H7 (cell line): ENCODE data around the gene WWOX. TPM values are rescaled to one million over a fixed set of nuclear protein-coding genes. Genes with fewer than 3 reads are reported as not detected.

Experiments used
- DNase-seq: peaks from one replicate; pipeline ENCODE4 v3.0.0; 2012
- H3K27me3 ChIP-seq: 2 replicates; pipeline ENCODE4 v1.6.0; 2011; ENCODE audit warnings: mild to moderate bottlenecking, low read length; ENCODE audit not compliant: control insufficient read depth, insufficient read depth
- H3K36me3 ChIP-seq: replicated peaks from 2 replicates; pipeline ENCODE4 v1.5.1; 2011; ENCODE audit warnings: low read length; ENCODE audit not compliant: control insufficient read depth, insufficient read depth
- H3K4me3 ChIP-seq: 2 replicates; pipeline ENCODE4 v1.5.1; 2011; ENCODE audit warnings: low read depth, mild to moderate bottlenecking, control low read depth, low read length, moderate library complexity; ENCODE audit not compliant: insufficient read depth
- total RNA-seq: library from RNA; depleted of rRNA; stranded (reverse); fragments of >200 nt; shearing (Covaris generic); gene quantifications from 2 replicates; pipeline ENCODE4 v1.2.3, GENCODE V29; 2014

Gene WWOX
- total RNA-seq, 1 experiment from 2014 or later, result 29.2 TPM

DNA sequence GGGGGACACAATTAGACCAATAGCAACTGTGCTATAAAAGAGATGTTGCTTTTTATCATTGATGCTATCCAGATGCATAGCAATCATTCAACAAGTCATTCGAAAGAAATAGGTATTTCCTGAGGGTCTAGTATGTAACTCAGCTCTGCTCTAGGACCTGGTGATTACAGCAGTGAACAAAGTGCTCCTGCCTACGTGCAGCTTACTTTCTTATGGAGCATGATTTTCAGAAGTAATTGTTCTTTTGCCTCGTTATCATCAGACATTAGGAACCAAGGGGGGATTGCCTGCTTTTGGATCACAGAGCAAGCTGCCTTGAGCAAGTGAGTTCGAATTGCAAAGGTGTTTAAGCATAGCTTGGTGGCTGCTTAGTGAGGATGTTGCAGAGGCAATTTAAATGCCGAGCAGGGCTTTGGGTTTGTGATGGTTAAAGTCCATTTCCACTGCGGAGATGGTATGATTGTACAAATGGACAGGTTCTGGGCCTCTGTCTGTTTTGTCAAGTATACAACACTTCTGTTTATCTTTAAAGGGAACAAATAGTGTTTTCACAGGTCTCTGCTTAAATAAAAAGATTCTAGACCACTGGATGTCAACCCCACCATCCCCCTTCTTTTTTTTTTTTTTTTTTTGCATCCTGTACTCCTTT is 41.5 kb downstream of the WWOX start:
- H3K36me3 ChIP-seq, result no peaks in the 10 kb centered on the region
- no peaks in the 10 kb centered on the region for H3K27me3 ChIP-seq
- DNase-seq, result no peak
- H3K4me3 ChIP-seq, result no peak overlapping the region

DNA sequence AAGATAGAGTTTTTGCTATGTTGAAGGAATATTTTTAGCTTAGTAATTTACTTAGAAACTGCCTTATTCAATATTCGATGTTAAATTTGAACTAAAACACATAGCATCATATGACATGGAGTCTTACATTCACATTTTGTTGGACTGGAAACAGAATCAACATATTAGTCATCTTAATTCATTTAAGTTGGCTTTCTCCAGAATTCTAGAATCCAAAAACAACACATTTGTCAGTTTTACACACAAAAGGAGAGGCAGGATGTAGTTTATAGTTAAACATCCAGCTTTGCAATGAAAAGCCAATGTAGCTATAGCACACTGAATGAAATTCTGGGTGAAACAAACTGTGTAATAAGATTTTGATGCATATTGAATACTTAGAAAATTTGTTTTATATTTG is 43.3 kb downstream of the WWOX start:
- no peaks in the 10 kb centered on the region for H3K36me3 ChIP-seq
- no peak for DNase-seq
- H3K27me3 ChIP-seq, result no peaks in the 10 kb centered on the region
- H3K4me3 ChIP-seq, result no peak overlapping the region

DNA sequence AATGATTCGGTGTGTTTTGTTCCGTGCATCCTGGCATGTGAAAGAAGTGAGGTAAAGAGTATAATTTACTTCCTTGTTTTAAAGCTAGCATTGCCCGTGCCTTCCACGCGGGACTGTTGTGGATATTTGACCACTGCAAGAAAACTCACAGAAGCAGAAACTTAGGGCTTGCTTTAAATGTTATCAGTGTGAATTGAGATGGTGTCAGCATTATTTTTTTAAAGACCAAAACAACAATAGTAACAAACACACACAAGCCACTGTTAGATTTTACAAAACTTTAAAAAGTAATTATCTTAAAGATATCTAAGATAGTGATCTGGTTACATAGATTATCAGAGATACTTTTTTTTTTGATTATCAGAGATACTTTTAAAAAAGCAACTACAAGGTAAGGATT is 47.4 kb downstream of the WWOX start:
- Histone ChIP-seq H3K36me3 (no peaks in the 10 kb centered on the region), H3K4me3 (no peak overlapping the region)
- no peak for DNase-seq

DNA sequence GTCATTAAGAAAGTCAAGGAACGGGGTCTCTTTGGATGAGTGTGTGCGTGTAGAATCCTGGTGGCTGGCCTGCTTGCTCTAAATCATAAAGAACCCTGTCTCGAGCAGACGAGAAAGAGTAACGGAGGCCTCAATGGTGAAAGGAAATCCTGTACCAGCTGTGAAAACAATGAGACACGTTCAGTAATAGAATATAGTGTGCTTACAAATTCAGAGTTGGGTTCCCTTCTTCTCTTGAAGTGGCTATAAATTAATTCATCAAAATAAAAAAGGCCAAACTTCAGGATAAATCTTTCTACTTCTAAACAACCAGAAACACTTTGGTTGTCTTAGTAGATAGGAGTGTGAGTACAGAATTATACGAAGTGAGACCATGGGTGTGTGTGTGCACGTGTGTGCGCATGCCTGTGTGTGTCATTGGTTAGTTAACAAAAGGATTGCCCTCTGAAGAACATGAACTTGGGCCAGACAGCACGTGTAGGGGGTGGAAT is 48.5 kb downstream of the WWOX start:
- H3K27me3 ChIP-seq, result no peaks in the 10 kb centered on the region
- DNase-seq, result no peak
- H3K36me3 ChIP-seq, result no peaks in the 10 kb centered on the region
- no peak overlapping the region for H3K4me3 ChIP-seq

More for the DNA sequence above, 47.4 kb downstream of the WWOX start:
- H3K27me3 ChIP-seq, result no peaks in the 10 kb centered on the region

DNA sequence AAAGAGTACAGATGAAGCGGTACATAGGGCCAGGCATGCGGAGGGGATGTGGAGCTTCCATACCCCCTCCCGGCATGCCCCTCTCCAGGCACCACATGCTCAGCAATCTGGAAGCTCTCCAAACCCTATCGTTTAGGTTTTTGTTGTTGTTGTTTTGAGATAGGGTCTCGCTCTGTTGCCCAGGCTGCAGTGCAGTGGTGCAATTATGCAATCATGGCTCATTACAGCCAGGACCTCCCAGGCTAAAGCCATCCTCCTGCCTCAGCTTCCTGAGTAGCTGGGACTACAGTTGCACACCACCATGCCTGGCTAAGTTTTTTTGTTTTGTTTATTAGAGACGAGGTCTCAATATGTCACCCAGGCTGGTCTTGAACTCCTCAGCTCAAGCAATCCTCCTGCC is 50.8 kb downstream of the WWOX start:
- Histone ChIP-seq H3K27me3 (no peaks in the 10 kb centered on the region), H3K36me3 (no peaks in the 10 kb centered on the region), H3K4me3 (no peak overlapping the region)
- no peak for DNase-seq

DNA sequence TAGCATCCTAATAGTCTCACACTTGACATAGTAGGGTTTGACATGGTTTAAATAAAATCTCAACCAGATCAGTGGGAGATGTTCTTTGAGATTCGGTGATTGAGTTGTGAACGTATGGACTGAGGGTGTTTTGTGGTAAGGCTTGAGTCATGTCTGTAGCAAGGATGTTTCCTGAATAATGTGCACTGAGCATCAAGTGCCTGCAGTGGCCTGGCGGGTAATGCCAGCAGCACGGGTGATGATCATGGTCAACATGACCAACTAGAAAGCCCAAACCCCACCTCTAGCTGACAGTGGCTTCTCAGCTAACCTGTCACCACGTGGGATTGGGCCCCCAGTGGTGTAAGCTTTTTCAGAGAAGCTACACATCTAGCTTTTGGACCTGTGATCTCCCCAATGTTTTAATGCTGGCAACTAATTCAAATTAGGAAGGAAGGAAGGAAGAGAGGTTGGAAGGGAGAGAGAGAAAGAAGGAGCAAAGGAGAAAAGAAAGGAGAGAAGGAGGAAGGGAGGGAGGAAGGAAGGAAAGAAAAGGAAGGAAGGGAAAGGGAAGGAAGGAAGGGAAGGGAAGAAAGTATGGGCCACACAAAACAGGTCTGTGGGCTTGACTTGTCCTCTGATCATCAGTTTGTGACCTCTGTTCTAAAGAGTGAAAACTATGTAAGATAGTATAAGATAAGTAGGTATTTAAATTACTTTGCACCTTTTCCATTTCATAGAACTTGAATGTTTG is 55.4 kb downstream of the WWOX start:
- Histone ChIP-seq H3K27me3 (no peaks in the 10 kb centered on the region), H3K4me3 (no peak overlapping the region), H3K36me3 (no peaks in the 10 kb centered on the region)
- no peak for DNase-seq

DNA sequence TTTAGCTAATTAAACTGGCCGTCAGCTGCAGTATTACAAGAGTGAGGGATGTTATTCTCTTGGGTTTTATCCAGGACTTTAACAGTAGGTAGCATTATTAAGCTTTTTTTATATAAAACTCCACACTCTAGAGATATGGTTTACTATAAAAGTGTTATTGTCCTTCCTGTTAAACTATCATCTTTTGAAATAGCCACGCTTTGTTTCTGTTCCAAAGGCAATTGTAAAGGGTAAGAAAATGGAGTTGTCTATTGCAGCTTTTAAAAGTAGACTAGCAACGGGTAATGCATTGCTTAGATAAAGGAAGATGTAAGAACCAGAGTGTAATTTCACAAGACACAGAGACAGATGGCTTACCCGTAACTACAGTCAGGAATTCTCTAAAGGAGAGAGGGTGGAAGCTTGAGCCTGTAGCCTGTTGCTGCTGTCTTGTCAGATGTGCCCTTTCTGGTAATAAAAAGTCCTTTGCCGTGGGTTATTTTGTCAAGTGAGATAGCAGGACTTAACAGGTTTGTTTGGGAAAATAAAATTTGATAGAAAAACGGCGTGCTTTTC is 56.4 kb downstream of the WWOX start:
- H3K36me3 ChIP-seq, result no peaks in the 10 kb centered on the region
- no peak for DNase-seq
- H3K27me3 ChIP-seq, result no peaks in the 10 kb centered on the region
- H3K4me3 ChIP-seq, result no peak overlapping the region

DNA sequence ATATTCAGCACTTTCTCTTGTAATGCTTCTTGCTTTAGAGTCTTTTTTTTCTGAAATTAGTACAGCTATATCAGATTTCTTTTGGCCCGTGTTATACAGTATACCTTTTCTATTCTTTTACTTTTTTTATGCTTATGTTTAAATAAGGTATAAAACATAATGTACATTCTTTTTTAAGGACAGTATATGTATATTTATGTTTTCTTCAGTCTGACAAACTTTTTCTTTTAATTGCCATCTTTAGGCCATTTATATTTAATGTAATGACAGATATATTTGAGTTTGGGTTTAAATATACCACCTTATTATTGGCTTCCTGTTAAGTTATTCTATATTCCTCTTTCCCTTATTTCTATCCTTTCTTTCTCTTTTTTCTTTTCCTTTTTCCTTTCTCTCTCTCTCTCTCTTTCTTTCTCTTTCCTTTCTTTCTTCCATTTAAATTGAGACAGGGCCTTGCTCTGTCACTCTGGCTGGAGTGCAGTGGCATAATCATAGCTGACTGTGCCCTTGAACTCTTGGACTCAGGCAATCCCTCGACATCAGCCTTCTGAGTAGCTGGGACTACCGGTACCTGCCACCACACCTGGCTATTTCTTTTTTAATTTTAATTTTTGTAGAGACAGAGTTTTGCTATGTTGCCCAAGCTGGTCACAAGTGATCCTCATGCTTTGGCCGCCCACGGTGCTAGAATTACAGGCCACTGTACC is 61.7 kb downstream of the WWOX start:
- no peaks in the 10 kb centered on the region for H3K27me3 ChIP-seq
- no peak overlapping the region for H3K4me3 ChIP-seq
- DNase-seq, result no peak
- no peaks in the 10 kb centered on the region for H3K36me3 ChIP-seq

DNA sequence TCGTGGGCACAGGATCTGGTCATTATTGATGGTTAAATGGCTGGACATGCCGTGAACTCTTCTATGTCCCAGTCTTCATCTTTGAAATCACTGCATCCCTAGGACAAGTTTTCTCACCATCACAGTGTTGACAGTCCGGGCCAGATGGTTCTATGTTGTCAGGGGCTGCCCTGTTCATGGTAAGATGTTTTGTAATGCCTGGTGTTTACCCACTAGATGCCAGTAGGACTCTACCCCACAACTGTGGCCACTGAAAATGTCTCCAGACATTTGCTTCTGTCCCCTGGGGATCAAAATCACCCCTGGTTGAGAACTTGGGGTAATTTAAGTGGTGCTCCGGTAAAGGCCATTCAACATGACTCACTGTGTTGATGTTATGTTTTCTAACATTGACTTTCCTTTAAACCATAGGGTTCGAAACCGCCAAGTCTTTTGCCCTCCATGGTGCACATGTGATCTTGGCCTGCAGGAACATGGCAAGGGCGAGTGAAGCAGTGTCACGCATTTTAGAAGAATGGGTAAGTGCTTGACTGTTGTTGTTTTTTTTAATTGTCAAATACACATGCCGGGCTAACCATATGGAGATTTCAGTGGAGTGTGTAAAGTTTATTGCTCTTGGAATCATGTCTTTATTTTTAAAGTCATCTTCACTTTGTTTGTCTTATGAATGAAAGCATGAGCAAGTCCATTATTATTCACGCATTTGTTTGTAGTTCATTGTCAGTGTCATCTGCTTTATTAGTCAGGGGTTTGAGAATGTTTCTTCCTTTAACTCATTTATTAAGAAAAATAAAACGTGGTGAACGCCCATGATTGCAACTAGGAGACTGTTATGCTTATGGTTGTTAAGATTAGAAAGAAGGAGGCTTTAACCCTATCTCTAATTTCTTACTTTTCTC is 64.6 kb downstream of the WWOX start:
- Histone ChIP-seq H3K36me3 (no peaks in the 10 kb centered on the region), H3K4me3 (no peak overlapping the region), H3K27me3 (no peaks in the 10 kb centered on the region)
- DNase-seq, result no peak

DNA sequence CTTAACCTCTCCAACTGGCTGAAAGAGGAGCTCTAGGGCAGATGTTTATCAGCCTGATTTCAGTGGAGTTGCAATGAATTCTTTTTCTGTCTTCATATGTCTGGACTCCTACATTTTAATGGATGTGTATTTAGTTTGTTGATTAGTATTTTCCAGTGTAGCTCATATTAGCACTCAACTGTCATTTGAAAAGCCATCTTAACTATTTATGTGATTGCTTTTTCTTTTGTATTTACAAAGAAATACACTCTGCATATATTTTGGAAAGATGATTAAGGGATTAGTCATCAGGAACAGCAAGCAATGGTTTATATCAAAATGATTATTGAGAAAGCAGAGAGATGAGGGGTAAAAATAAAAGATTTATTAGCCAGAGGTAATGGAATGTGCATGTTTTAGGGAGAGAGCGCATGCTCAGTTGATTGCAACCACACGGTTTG is 71.1 kb downstream of the WWOX start:
- DNase-seq, result no peak
- no peaks in the 10 kb centered on the region for H3K27me3 ChIP-seq
- no peaks in the 10 kb centered on the region for H3K36me3 ChIP-seq
- no peak overlapping the region for H3K4me3 ChIP-seq

DNA sequence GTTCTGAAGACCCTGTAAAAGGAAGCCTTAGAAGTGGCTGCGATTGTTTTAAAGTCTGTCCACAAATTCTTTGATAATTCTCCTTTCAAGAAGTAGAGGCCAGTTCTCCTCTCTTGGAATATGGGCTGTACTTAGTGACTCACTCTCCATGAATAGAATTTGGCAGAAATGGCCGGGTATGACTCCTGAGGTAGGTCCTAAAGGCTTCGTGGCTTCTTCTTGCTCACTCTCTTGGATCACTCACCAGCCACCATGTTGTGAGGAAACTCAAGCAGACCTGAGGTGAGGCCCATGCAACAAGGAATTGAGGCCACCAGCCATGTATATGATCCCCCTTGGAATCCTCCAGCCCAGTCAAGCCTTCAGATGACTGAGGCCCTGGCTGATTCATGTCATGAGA is 75.8 kb downstream of the WWOX start:
- no peaks in the 10 kb centered on the region for H3K27me3 ChIP-seq
- no peaks in the 10 kb centered on the region for H3K36me3 ChIP-seq
- H3K4me3 ChIP-seq, result no peak overlapping the region
- no peak for DNase-seq

DNA sequence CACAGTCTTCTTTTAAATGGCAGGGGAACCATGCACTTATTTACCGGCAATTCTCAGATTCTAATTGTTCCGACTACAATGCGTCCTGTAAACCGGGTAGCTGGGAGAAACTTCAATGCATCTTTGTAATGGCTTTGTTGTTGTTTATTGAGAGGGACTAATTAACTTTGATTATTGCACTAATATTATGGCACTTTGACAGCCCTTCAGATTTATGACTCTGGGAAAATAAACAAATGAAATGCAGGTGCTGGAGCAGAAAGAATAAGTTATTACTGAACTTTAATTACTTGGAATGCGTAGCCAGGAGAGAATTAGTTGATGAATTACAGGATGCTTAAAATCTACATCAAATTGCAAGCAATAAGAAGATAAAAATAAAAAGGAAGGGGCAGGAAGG is 77.0 kb downstream of the WWOX start:
- Histone ChIP-seq H3K4me3 (no peak overlapping the region), H3K27me3 (no peaks in the 10 kb centered on the region), H3K36me3 (no peaks in the 10 kb centered on the region)
- no peak for DNase-seq

DNA sequence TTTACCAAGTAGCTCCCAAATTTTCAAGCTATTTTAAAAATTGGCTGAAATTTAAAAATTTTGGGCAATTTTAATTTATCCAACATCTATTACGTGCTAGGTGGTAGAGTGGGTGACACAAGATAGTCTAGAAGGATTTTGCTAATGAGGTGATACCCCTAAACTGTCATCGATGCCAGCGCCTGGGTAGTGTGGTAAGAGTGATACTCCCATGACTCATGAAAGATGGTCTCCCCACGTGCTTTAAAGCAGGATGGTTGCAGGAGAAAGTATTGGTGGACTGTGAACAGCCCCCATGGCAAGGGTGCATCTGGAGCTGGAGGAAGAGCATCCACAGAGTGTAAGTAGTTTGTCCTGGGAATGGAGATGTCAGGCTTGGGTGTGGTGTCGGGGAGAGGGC is 77.8 kb downstream of the WWOX start:
- Histone ChIP-seq H3K4me3 (no peak overlapping the region), H3K36me3 (no peaks in the 10 kb centered on the region), H3K27me3 (no peaks in the 10 kb centered on the region)
- DNase-seq, result no peak

DNA sequence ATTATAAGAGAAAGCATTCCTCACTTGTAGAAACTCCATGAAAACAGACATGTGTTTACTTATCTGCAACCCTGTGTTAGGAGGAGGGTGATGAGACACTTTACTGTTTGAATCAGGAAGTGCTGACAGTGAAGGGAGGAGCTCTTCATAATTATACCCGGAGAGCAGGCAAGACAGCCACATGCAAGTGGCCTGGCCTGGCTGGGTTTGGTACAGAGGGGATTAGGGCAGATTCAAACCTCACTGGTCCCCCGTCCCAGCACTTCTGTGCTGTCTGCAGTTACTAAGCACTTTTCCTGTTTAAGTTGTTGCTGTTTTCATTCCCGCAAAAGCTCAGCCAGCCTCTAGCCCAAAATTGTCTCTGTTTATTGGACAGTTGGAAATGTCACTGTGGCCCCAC is 78.5 kb downstream of the WWOX start:
- Histone ChIP-seq H3K4me3 (no peak overlapping the region), H3K27me3 (no peaks in the 10 kb centered on the region), H3K36me3 (no peaks in the 10 kb centered on the region)
- no peak for DNase-seq
